Activated B cell treated with CpG ODN at 0.5 μM for 24 hours (primary cell): Measurements from ENCODE around the gene RBM6. TPM values are rescaled to one million over a fixed set of nuclear protein-coding genes. Genes with fewer than 3 reads are reported as not detected.
"Not testable (repeated sequence)": the region's sequence is repeated elsewhere in the genome, so short reads cannot be mapped to it uniquely, and the experiment has no call there.

Source experiments
- ATAC-seq: fragments of 200-7000 bp; cut with Tn5 transposase; one replicate; pipeline ENCODE4 v1.10.0; 2021; ENCODE audit warnings: low read depth, mild to moderate bottlenecking, moderate library complexity
- CTCF ChIA-PET: fragments of 350-600 bp; sonication (Branson Sonifier 250); formaldehyde crosslinking; loops from one replicate; lab custom pipeline; 2021; ENCODE audit warnings: antibody characterized with exemption; lab: Charles Lee
- POLR2A ChIA-PET: fragments of 350-600 bp; sonication (Branson Sonifier 250); formaldehyde crosslinking; loops from one replicate; lab custom pipeline; 2021; ENCODE audit warnings: antibody characterized with exemption; lab: Charles Lee
- DNase-seq: peaks from one replicate; pipeline ENCODE4 v3.0.0; 2022
- H3K27ac Mint-ChIP-seq: one replicate; pipeline ENCODE4 v1.8.0; 2020; ENCODE audit warnings: mixed read lengths
- H3K27me3 Mint-ChIP-seq: one replicate; pipeline ENCODE4 v1.8.0; 2021; ENCODE audit warnings: mixed read lengths
- H3K36me3 Mint-ChIP-seq: one replicate; pipeline ENCODE4 v1.8.0; 2021; ENCODE audit warnings: low read depth, mixed read lengths
- H3K4me1 Mint-ChIP-seq: one replicate; pipeline ENCODE4 v1.8.0; 2021; ENCODE audit warnings: mixed read lengths
- H3K4me3 Mint-ChIP-seq: one replicate; pipeline ENCODE4 v1.8.0; 2020; ENCODE audit warnings: mild to moderate bottlenecking, mixed read lengths
- H3K9me3 Mint-ChIP-seq: one replicate; pipeline ENCODE4 v1.8.0; 2020; ENCODE audit warnings: mixed read lengths
- CTCF ChIP-seq: fragments of 200-600 bp; IDR thresholded peaks from one replicate; pipeline ENCODE4 v1.8.0; 2022; ENCODE audit warnings: antibody characterized with exemption, mild to moderate bottlenecking
- intact Hi-C: fragments of 100-400 bp; cut with micrococcal nuclease; formaldehyde crosslinking; loops from one replicate; pipeline ENCODE4 v1.15.1; 2024
- total RNA-seq: library from RNA; stranded (reverse); gene quantifications from 2 replicates; pipeline ENCODE4 v1.2.3, GENCODE V29; 2022

RBM6 gene
- total RNA-seq, 1 donor from 2014 or later: 172 TPM

- ChIA-PET CTCF (no interaction called here), POLR2A (no interaction called here)
- no peaks in the 10 kb centered on the region for H3K27me3 Mint-ChIP-seq
- intact Hi-C loops: no loop called here
- no peak overlapping the region for H3K27ac Mint-ChIP-seq
- DNase-seq (no peak), ATAC-seq (no peak)
- no peak for TF ChIP-seq CTCF
- H3K9me3 Mint-ChIP-seq: no peaks in the 10 kb centered on the region
- H3K4me3 Mint-ChIP-seq: no peak overlapping the region
- H3K4me1 Mint-ChIP-seq: peaks cover 16% of the 10 kb centered on the region
- no peaks in the 10 kb centered on the region for H3K36me3 Mint-ChIP-seq
These were observed 39.3 kb upstream of the RBM6 start for GRCh38 chr3:49900491-49901153.

GRCh38 chr3:49901366-49902339, 38.3 kb upstream of the RBM6 start:
- no peaks in the 10 kb centered on the region for H3K9me3 Mint-ChIP-seq

GRCh38 chr3:49902511-49903345, 37.2 kb upstream of the RBM6 start:
- ChIA-PET CTCF (interaction anchor here (1.3 kb wide), 1 partner anchor 64 kb away, joined by 3 read pairs; no protein-coding TSS in a partner anchor), POLR2A (no interaction called here)
- no peak overlapping the region for H3K27ac Mint-ChIP-seq
- ATAC-seq (no peak), DNase-seq (no peak)
- H3K27me3 Mint-ChIP-seq: no peaks in the 10 kb centered on the region
- no peaks in the 10 kb centered on the region for H3K9me3 Mint-ChIP-seq
- intact Hi-C loops: loop anchor here (2.0 kb wide), 1 partner anchor 46 kb away; the partner anchor contains the start of gene TRAIP
- no peaks in the 10 kb centered on the region for H3K36me3 Mint-ChIP-seq
- no peak overlapping the region for H3K4me3 Mint-ChIP-seq
- H3K4me1 Mint-ChIP-seq: peaks cover 30% of the 10 kb centered on the region
- TF ChIP-seq CTCF: no peak

More at GRCh38 chr3:49901366-49902339, 38.3 kb upstream of the RBM6 start:
- H3K36me3 Mint-ChIP-seq: no peaks in the 10 kb centered on the region
- POLR2A ChIA-PET: interaction anchor here (0.7 kb wide), 1 partner anchor 78 kb away, joined by 5 read pairs; no protein-coding TSS in a partner anchor
- no peak for TF ChIP-seq CTCF
- no peak overlapping the region for H3K27ac Mint-ChIP-seq
- ATAC-seq (no peak), DNase-seq (no peak)
- H3K4me3 Mint-ChIP-seq: no peak overlapping the region
- peaks cover 26% of the 10 kb centered on the region for H3K4me1 Mint-ChIP-seq
- H3K27me3 Mint-ChIP-seq: no peaks in the 10 kb centered on the region
- CTCF ChIA-PET: interaction anchor here (1.3 kb wide), 1 partner anchor 62 kb away, joined by 3 read pairs; no protein-coding TSS in a partner anchor
- intact Hi-C loops: loop anchor here (2.0 kb wide), 1 partner anchor 45 kb away; the partner anchor contains the start of gene TRAIP

GRCh38 chr3:49903451-49904424, 36.2 kb upstream of the RBM6 start, which contains the start of gene MST1R:
TSS of gene MST1R (minus strand) at chr3:49903873. CDS start at chr3:49903609, 264 bp downstream.
- Mint-ChIP-seq H3K36me3 (no peaks in the 10 kb centered on the region), H3K9me3 (no peaks in the 10 kb centered on the region), H3K27ac (peak within 1 kb of the TSS; percentile 80), H3K4me3 (peak within 1 kb of the TSS; percentile 82), H3K27me3 (no peaks in the 10 kb centered on the region), H3K4me1 (peaks cover 30% of the 10 kb centered on the region)
- intact Hi-C loops: loop anchor here (1.0 to 2.0 kb wide), 3 partner anchors 37 to 179 kb away; partner anchors contain the start of genes RBM6 and TRAIP
- TF ChIP-seq CTCF: no peak
- DNase-seq: peak; percentile 80
- peak; percentile 99 for ATAC-seq
- ChIA-PET CTCF (no interaction called here), POLR2A (interaction anchor here (0.6 to 2.0 kb wide), 2 partner anchors 101 to 888 kb away, joined by 3 to 8 read pairs; partner anchors contain the start of gene INKA1)

GRCh38 chr3:49904448-49904847, 35.5 kb upstream of the RBM6 start:
- CTCF ChIA-PET, H3K27ac Mint-ChIP-seq, H3K36me3 Mint-ChIP-seq: not testable (repeated sequence)

More at GRCh38 chr3:49904448-49904847, 35.5 kb upstream of the RBM6 start:
- peak overlapping the region; percentile 82 for H3K4me3 Mint-ChIP-seq
- H3K27me3 Mint-ChIP-seq, H3K9me3 Mint-ChIP-seq, ATAC-seq, DNase-seq: not testable (repeated sequence)
- peaks cover 30% of the 10 kb centered on the region for H3K4me1 Mint-ChIP-seq
- intact Hi-C loops: loop anchor here (1.0 to 2.0 kb wide), 2 partner anchors 36 to 180 kb away; partner anchors contain the start of gene RBM6
- POLR2A ChIA-PET: interaction anchor here (0.6 to 2.0 kb wide), 2 partner anchors 102 to 889 kb away, joined by 3 to 8 read pairs; partner anchors contain the start of gene INKA1
